Endothelial cell (in vitro differentiated cells): ENCODE measurements around the gene TENM3. TPM values are rescaled to one million over a fixed set of nuclear protein-coding genes. Genes with fewer than 3 reads are reported as not detected.

ENCODE experiments used
- DNase-seq: peaks from one replicate; pipeline ENCODE4 v3.0.0; 2021; ENCODE audit warnings: low spot score
- H3K27ac Mint-ChIP-seq: one replicate; pipeline ENCODE4 v1.8.0; 2021; ENCODE audit warnings: mixed read lengths, inconsistent platforms; ENCODE audit not compliant: unreplicated experiment
- H3K27me3 Mint-ChIP-seq: one replicate; pipeline ENCODE4 v1.8.0; 2021; ENCODE audit warnings: mild to moderate bottlenecking, moderate library complexity, mixed read lengths, inconsistent platforms; ENCODE audit not compliant: unreplicated experiment
- H3K36me3 Mint-ChIP-seq: one replicate; pipeline ENCODE4 v1.8.0; 2021; ENCODE audit warnings: mild to moderate bottlenecking, low read depth, mixed read lengths, inconsistent platforms; ENCODE audit not compliant: unreplicated experiment
- H3K4me1 Mint-ChIP-seq: one replicate; pipeline ENCODE4 v1.8.0; 2021; ENCODE audit warnings: mild to moderate bottlenecking, mixed read lengths, inconsistent platforms; ENCODE audit not compliant: unreplicated experiment
- H3K4me3 Mint-ChIP-seq: one replicate; pipeline ENCODE4 v1.8.0; 2021; ENCODE audit warnings: mild to moderate bottlenecking, mixed read lengths, inconsistent platforms; ENCODE audit not compliant: unreplicated experiment
- H3K9me3 Mint-ChIP-seq: one replicate; pipeline ENCODE4 v1.8.0; 2021; ENCODE audit warnings: mixed read lengths, inconsistent platforms; ENCODE audit not compliant: unreplicated experiment
- CTCF ChIP-seq: fragments of 200-600 bp; sonication (generic); IDR thresholded peaks from one replicate; pipeline ENCODE4 v1.5.0; 2021; ENCODE audit warnings: antibody characterized with exemption; ENCODE audit not compliant: unreplicated experiment
- total RNA-seq: library from RNA; stranded (reverse); fragmentation: NEBNext Ultra II Directional; extraction: Animal tissue kit (Norgen Biotek cat#: 25700); gene quantifications from one replicate; pipeline ENCODE4 v1.2.1, GENCODE V29; 2021; ENCODE audit not compliant: unreplicated experiment

Gene TENM3
- total RNA-seq, 1 donor from 2014 or later: 29.7 TPM

DNA sequence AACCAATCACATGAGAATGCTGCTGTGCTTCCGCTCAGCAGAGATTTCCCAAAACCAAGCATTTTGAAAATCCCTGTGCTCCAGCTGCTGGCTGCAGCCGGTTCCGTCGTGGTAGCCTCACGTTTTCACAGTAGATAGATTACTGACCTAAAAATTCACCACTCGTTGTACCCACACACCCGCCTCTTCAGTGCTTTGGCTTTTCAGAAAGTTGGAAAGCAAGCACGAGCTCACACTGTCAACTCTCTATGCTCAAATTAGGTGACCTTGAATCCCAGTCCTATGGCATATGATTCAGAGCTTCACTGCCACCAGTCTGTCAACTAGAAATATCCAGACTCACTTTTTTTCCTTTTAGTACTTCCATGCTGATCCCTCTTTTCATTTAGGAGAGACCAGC, 505.1 kb downstream of the TENM3 start:
- Mint-ChIP-seq H3K4me1 (peaks cover 13% of the 10 kb centered on the region), H3K9me3 (no peaks in the 10 kb centered on the region), H3K4me3 (no peak overlapping the region), H3K27me3 (no peaks in the 10 kb centered on the region), H3K27ac (no peak overlapping the region), H3K36me3 (peaks cover 6% of the 10 kb centered on the region)
- DNase-seq: no peak
- TF ChIP-seq CTCF: no peak

GRCh38 chr4:182748949-182749348, 505.7 kb downstream of the TENM3 start:
- H3K27ac Mint-ChIP-seq: no peak overlapping the region
- peaks cover 13% of the 10 kb centered on the region for H3K4me1 Mint-ChIP-seq
- no peak overlapping the region for H3K4me3 Mint-ChIP-seq
- DNase-seq: no peak
- peaks cover 2% of the 10 kb centered on the region for H3K27me3 Mint-ChIP-seq
- no peaks in the 10 kb centered on the region for H3K9me3 Mint-ChIP-seq
- H3K36me3 Mint-ChIP-seq: peaks cover 6% of the 10 kb centered on the region
- no peak for TF ChIP-seq CTCF

GRCh38 chr4:182749667-182750167, 506.5 kb downstream of the TENM3 start:
- no peak for TF ChIP-seq CTCF
- peaks cover 13% of the 10 kb centered on the region for H3K4me1 Mint-ChIP-seq
- no peaks in the 10 kb centered on the region for H3K9me3 Mint-ChIP-seq
- no peak overlapping the region for H3K4me3 Mint-ChIP-seq
- DNase-seq: no peak
- H3K27ac Mint-ChIP-seq: no peak overlapping the region
- peaks cover 2% of the 10 kb centered on the region for H3K27me3 Mint-ChIP-seq
- H3K36me3 Mint-ChIP-seq: peaks cover 6% of the 10 kb centered on the region

GRCh38 chr4:182752158-182752910, 509.1 kb downstream of the TENM3 start:
- no peak for TF ChIP-seq CTCF
- Mint-ChIP-seq H3K4me3 (no peak overlapping the region), H3K27ac (peak overlapping the region; percentile 61), H3K36me3 (no peaks in the 10 kb centered on the region), H3K27me3 (peaks cover 2% of the 10 kb centered on the region), H3K4me1 (peaks cover 8% of the 10 kb centered on the region), H3K9me3 (no peaks in the 10 kb centered on the region)
- DNase-seq: no peak

DNA sequence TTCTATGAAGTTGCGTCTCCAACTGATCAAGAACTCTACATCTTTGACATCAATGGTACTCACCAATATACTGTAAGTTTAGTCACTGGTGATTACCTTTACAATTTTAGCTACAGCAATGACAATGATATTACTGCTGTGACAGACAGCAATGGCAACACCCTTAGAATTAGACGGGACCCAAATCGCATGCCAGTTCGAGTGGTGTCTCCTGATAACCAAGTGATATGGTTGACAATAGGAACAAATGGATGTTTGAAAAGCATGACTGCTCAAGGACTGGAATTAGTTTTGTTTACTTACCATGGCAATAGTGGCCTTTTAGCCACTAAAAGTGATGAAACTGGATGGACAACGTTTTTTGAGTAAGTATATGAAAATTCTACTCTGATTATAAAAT, 511.7 kb downstream of the TENM3 start:
- Mint-ChIP-seq H3K36me3 (no peaks in the 10 kb centered on the region), H3K9me3 (no peaks in the 10 kb centered on the region), H3K4me1 (peaks cover 4% of the 10 kb centered on the region), H3K4me3 (no peak overlapping the region), H3K27ac (no peak overlapping the region), H3K27me3 (peaks cover 2% of the 10 kb centered on the region)
- no peak for DNase-seq
- no peak for TF ChIP-seq CTCF
